CD14-positive monocyte (primary cell): ENCODE measurements around the gene ADAMTS17. TPM values are rescaled to one million over a fixed set of nuclear protein-coding genes. Genes with fewer than 3 reads are reported as not detected.

Source experiments
- DNase-seq, 3 donors: peaks; one replicate each; pipeline ENCODE4 v3.0.0-alpha.2; 2011 to 2022
- H2AFZ ChIP-seq: 2 replicates; pipeline ENCODE4 v1.6.0; 2012; ENCODE audit warnings: mild to moderate bottlenecking, low read depth, low read length, inconsistent platforms; ENCODE audit not compliant: insufficient read depth, poor library complexity, severe bottlenecking
- H3K27ac ChIP-seq, 2 donors: 1 replicate in 1 of 2; 2 replicates in 1 of 2; pipeline ENCODE4 v1.5.1; 2012 to 2013; ENCODE audit warnings: low read length in 2 of 2, control low read depth in 1 of 2, inconsistent platforms in 1 of 2, low read depth in 1 of 2, mild to moderate bottlenecking in 1 of 2
- H3K27me3 ChIP-seq, 2 donors: one replicate each; pipeline versions ENCODE4 v1.6.0 to v1.6.1; 2011 to 2013; ENCODE audit warnings: low read length in 2 of 2; ENCODE audit not compliant: control insufficient read depth in 2 of 2, insufficient read depth in 2 of 2
- H3K36me3 ChIP-seq, 2 donors: replicated peaks in 1 of 2; 1 replicate in 1 of 2; 2 replicates in 1 of 2; pipeline versions ENCODE4 v1.5.1 to v1.6.1; 2012 to 2013; ENCODE audit warnings: low read length in 2 of 2, control low read depth in 1 of 2, inconsistent platforms in 1 of 2, mild to moderate bottlenecking in 1 of 2; ENCODE audit not compliant: insufficient read depth in 2 of 2, control insufficient read depth in 1 of 2
- H3K4me1 ChIP-seq, 2 donors: 1 replicate in 1 of 2; 2 replicates in 1 of 2; pipeline versions ENCODE4 v1.5.1 to v1.6.1; 2012 to 2013; ENCODE audit warnings: low read length in 2 of 2, control low read depth in 1 of 2, inconsistent platforms in 1 of 2, mild to moderate bottlenecking in 1 of 2, moderate library complexity in 1 of 2; ENCODE audit not compliant: insufficient read depth in 2 of 2, control insufficient read depth in 1 of 2
- H3K4me2 ChIP-seq: replicated peaks from 2 replicates; pipeline ENCODE3; 2012; ENCODE audit warnings: low read length, moderate library complexity, mild to moderate bottlenecking; ENCODE audit not compliant: poor library complexity, severe bottlenecking; ENCODE audit errors: extremely low read depth
- H3K4me3 ChIP-seq, 3 experiments: fragments of 200-600 bp in 1 of 3; sonication (generic) in 1 of 3; replicated peaks in 1 of 3; 1 replicate in 2 of 3; 2 replicates in 1 of 3; pipeline ENCODE4 v1.5.1; 2011 to 2013; ENCODE audit warnings: low read length in 3 of 3, mild to moderate bottlenecking in 3 of 3, control low read depth in 2 of 3, low read depth in 2 of 3, inconsistent platforms in 1 of 3, moderate library complexity in 1 of 3
- H3K79me2 ChIP-seq: 2 replicates; pipeline ENCODE4 v1.6.0; 2012; ENCODE audit warnings: mild to moderate bottlenecking, control low read depth, inconsistent platforms, low read length, moderate library complexity; ENCODE audit not compliant: insufficient read depth
- H3K9ac ChIP-seq: 2 replicates; pipeline ENCODE4 v1.6.0; 2017; ENCODE audit warnings: low read length, mild to moderate bottlenecking; ENCODE audit not compliant: insufficient read depth, poor library complexity, severe bottlenecking
- H3K9me3 ChIP-seq, 2 donors: replicated peaks in 1 of 2; 1 replicate in 1 of 2; 2 replicates in 1 of 2; pipeline versions ENCODE4 v1.5.1 to v1.6.1; 2012 to 2013; ENCODE audit warnings: low read length in 2 of 2, control low read depth in 1 of 2; ENCODE audit not compliant: control insufficient read depth in 1 of 2, insufficient read depth in 1 of 2
- H4K20me1 ChIP-seq: 2 replicates; pipeline ENCODE4 v1.6.0; 2012; ENCODE audit warnings: mild to moderate bottlenecking, low read length, control low read depth, moderate library complexity; ENCODE audit not compliant: insufficient read depth
- H3K27ac Mint-ChIP-seq, 7 donors: one replicate each; pipeline ENCODE4 v1.8.0; 2020; ENCODE audit warnings: mild to moderate bottlenecking in 7 of 7, mixed read lengths in 7 of 7, moderate library complexity in 6 of 7, inconsistent platforms in 2 of 7
- H3K27me3 Mint-ChIP-seq, 3 donors: one replicate each; pipeline ENCODE4 v1.8.0; 2021 to 2022; ENCODE audit warnings: low read depth in 3 of 3, mild to moderate bottlenecking in 3 of 3, mixed read lengths in 3 of 3, moderate library complexity in 3 of 3, inconsistent platforms in 1 of 3
- H3K36me3 Mint-ChIP-seq, 2 donors: one replicate each; pipeline ENCODE4 v1.8.0; 2020; ENCODE audit warnings: mixed read lengths in 2 of 2, inconsistent platforms in 1 of 2, mild to moderate bottlenecking in 1 of 2
- H3K4me1 Mint-ChIP-seq: one replicate; pipeline ENCODE4 v1.8.0; 2020; ENCODE audit warnings: mild to moderate bottlenecking, mixed read lengths
- H3K4me3 Mint-ChIP-seq, 2 donors: one replicate each; pipeline ENCODE4 v1.8.0; 2020; ENCODE audit warnings: mild to moderate bottlenecking in 2 of 2, mixed read lengths in 2 of 2, moderate library complexity in 1 of 2
- H3K9me3 Mint-ChIP-seq, 7 donors: one replicate each; pipeline ENCODE4 v1.8.0; 2020 to 2022; ENCODE audit warnings: mixed read lengths in 7 of 7, mild to moderate bottlenecking in 6 of 7, moderate library complexity in 6 of 7, inconsistent platforms in 2 of 7
- CTCF ChIP-seq: fragments of 200-600 bp; IDR thresholded peaks from one replicate; pipeline ENCODE4 v1.8.0; 2022; ENCODE audit warnings: antibody characterized with exemption, mild to moderate bottlenecking
- WGBS: methylation state at CpG from one replicate; pipeline ENCODE4 v1.1.5; 2013; ENCODE audit warnings: missing lambda C conversion rate; ENCODE audit not compliant: insufficient coverage; 5-methylcytosine and 5-hydroxymethylcytosine counted together
- intact Hi-C, 2 donors: fragments of 100-400 bp; cut with micrococcal nuclease; formaldehyde crosslinking; loops; one replicate each; pipeline versions ENCODE4 v1.15.0 to v1.15.1; 2023
- polyA plus RNA-seq, 3 donors: library from polyadenylated mRNA; depleted of rRNA in 1 of 3; unstranded in 2 of 3; stranded (reverse) in 1 of 3; fragments of 300-500 nt in 2 of 3; fragments of >200 nt in 1 of 3; fragmentation: Illumina TruSeq in 2 of 3; gene quantifications; 1 replicate in 2 of 3; 2 replicates in 1 of 3; pipeline ENCODE4 v1.2.3, GENCODE V29; 2012 to 2021

ADAMTS17 gene
- polyA plus RNA-seq, 3 donors, result 0.03 to 0.25 TPM; not detected in 1

- no peak overlapping the region for H3K27ac Mint-ChIP-seq
Measured at GRCh38 chr15:100335335-100335999, 6.3 kb downstream of the ADAMTS17 start.

GRCh38 chr15:100334905-100335304 is 6.9 kb downstream of the ADAMTS17 start:
- no peak overlapping the region for H2AFZ ChIP-seq
- H3K9me3 ChIP-seq, result peaks cover 0 to 2% of the 10 kb centered on the region in 2 donors
- H3K27me3 ChIP-seq, result peaks cover 14 to 47% of the 10 kb centered on the region in 2 donors
- no peak overlapping the region for H3K27ac ChIP-seq
- Mint-ChIP-seq H3K9me3 (peaks cover 0 to 4% (median under 1%) of the 10 kb centered on the region in 7 donors), H3K4me3 (peak overlapping the region in 1 of 2 donors; percentile 44), H3K27ac (peak overlapping the region in 1 of 7 donors; percentile 47), H3K36me3 (no peaks in the 10 kb centered on the region), H3K4me1 (peaks cover 2% of the 10 kb centered on the region), H3K27me3 (peaks cover 36 to 79% (median 51%) of the 10 kb centered on the region in 3 donors)
- H3K9ac ChIP-seq, result no peak overlapping the region
- no peak overlapping the region for H3K4me2 ChIP-seq
- H3K4me3 ChIP-seq, result no peak overlapping the region
- no peak for TF ChIP-seq CTCF
- intact Hi-C loops, result loop anchor here (5.0 kb wide), 1 partner anchor 403 kb away; no protein-coding TSS in a partner anchor
- DNase-seq, result no peak
- no peaks in the 10 kb centered on the region for H3K36me3 ChIP-seq
- no peaks in the 10 kb centered on the region for H3K4me1 ChIP-seq
- no peaks in the 10 kb centered on the region for H4K20me1 ChIP-seq
- 64% methylated on average over 11 of the region's 11 CpGs for WGBS
- H3K79me2 ChIP-seq, result no peaks in the 10 kb centered on the region

More at GRCh38 chr15:100335335-100335999, 6.3 kb downstream of the ADAMTS17 start:
- no peak overlapping the region for H3K4me2 ChIP-seq
- intact Hi-C loops, result loop anchor here (5.0 kb wide), 1 partner anchor 403 kb away; no protein-coding TSS in a partner anchor
- H3K27ac ChIP-seq, result no peak overlapping the region
- H3K4me3 ChIP-seq, result no peak overlapping the region
- peaks cover 0 to 2% of the 10 kb centered on the region in 2 donors for H3K36me3 Mint-ChIP-seq
- H3K4me1 Mint-ChIP-seq, result peaks cover 4% of the 10 kb centered on the region
- H3K4me3 Mint-ChIP-seq, result no peak overlapping the region
- no peak overlapping the region for H2AFZ ChIP-seq
- peaks cover 0 to 8% of the 10 kb centered on the region in 2 donors for H3K9me3 ChIP-seq
- peaks cover 20 to 52% of the 10 kb centered on the region in 2 donors for H3K27me3 ChIP-seq
- no peak for DNase-seq
- H4K20me1 ChIP-seq, result no peaks in the 10 kb centered on the region
- no peaks in the 10 kb centered on the region for H3K36me3 ChIP-seq
- H3K4me1 ChIP-seq, result peaks cover under 1% of the 10 kb centered on the region in 2 donors
- peaks cover 41 to 82% (median 54%) of the 10 kb centered on the region in 3 donors for H3K27me3 Mint-ChIP-seq
- TF ChIP-seq CTCF, result no peak
- H3K9me3 Mint-ChIP-seq, result peaks cover 0 to 10% (median 3%) of the 10 kb centered on the region in 7 donors
- H3K79me2 ChIP-seq, result no peaks in the 10 kb centered on the region
- no peak overlapping the region for H3K9ac ChIP-seq
- WGBS, result 77% methylated on average over 7 of the region's 9 CpGs
